HepG2 (cell line): ENCODE results near the gene DNAJC4. TPM values are rescaled to one million over a fixed set of nuclear protein-coding genes. Genes with fewer than 3 reads are reported as not detected.

Experiments used
- ATAC-seq: fragments of 200-7000 bp; cut with Tn5 transposase; 3 replicates; pipeline ENCODE4 v1.9.1; 2020; ENCODE audit warnings: mild to moderate bottlenecking, moderate library complexity
- BruUV-seq: library from RNA; stranded (reverse); fragments of 400-500 nt; replicated peaks from 2 replicates; lab custom pipeline; 2021; lab: Mats Ljungman, UMichigan
- CTCF ChIA-PET: fragments of 300-600 bp; formaldehyde crosslinking; extraction: SDS; loops from one replicate; lab custom pipeline; 2021; ENCODE audit warnings: low total read pairs, inconsistent platforms, low intra/inter-chr PET ratio; lab: Yijun Ruan, JAX
- POLR2A ChIA-PET: fragments of 350-600 bp; sonication (Branson Sonifier 250); formaldehyde crosslinking; loops from one replicate; lab custom pipeline; 2020; ENCODE audit warnings: antibody characterized with exemption, inconsistent platforms; lab: Yijun Ruan, JAX
- DNase-seq: peaks from one replicate; pipeline ENCODE4 v3.0.0-alpha.2; 2015; ENCODE audit warnings: low spot score
- FAIRE-seq: peaks from 3 replicates; lab custom pipeline; 2011; peaks lifted over from hg19 to GRCh38; lab: Jason Lieb, UNC
- H2AFZ ChIP-seq: one replicate; pipeline ENCODE4 v1.6.1; 2011; ENCODE audit warnings: low read length, inconsistent platforms
- H3K27ac ChIP-seq: fragments of 300-600 bp; 3 replicates; pipeline ENCODE4 v1.8.0; 2011; ENCODE audit warnings: mixed run types, mild to moderate bottlenecking, mixed read lengths, low read length, inconsistent platforms; ENCODE audit not compliant: insufficient read depth; ENCODE audit errors: extremely low read length
- H3K27me3 ChIP-seq, 2 experiments: fragments of 200-600 bp in 1 of 2; 2 replicates in 1 of 2; 3 replicates in 1 of 2; pipeline versions ENCODE4 v1.6.0 to v1.8.0; 2011; ENCODE audit warnings: low read length in 2 of 2, mild to moderate bottlenecking in 2 of 2, moderate library complexity in 2 of 2, inconsistent platforms in 1 of 2; ENCODE audit not compliant: insufficient read depth in 2 of 2, control insufficient read depth in 1 of 2
- H3K36me3 ChIP-seq, 2 experiments: fragments of 200-600 bp in 1 of 2; replicated peaks in 1 of 2; 2 replicates in 1 of 2; 3 replicates in 1 of 2; pipeline versions ENCODE4 v1.5.1 to v1.8.0; 2011; ENCODE audit warnings: low read length in 2 of 2, inconsistent platforms in 1 of 2; ENCODE audit not compliant: insufficient read depth in 2 of 2, control insufficient read depth in 1 of 2
- H3K4me1 ChIP-seq: 2 replicates; pipeline ENCODE4 v1.5.1; 2012; ENCODE audit warnings: low read length, inconsistent platforms; ENCODE audit not compliant: insufficient read depth
- H3K4me2 ChIP-seq: 2 replicates; pipeline ENCODE4 v1.6.0; 2011; ENCODE audit warnings: low read depth, low read length, inconsistent platforms
- H3K4me3 ChIP-seq, 3 experiments: fragments of 200-600 bp in 1 of 3; sonication (generic), shearing (Covaris generic) in 1 of 3; replicated peaks in 1 of 3; 2 replicates each; pipeline ENCODE4 v1.5.1; 2011 to 2016; ENCODE audit warnings: low read length in 3 of 3, inconsistent platforms in 2 of 3, low read depth in 2 of 3, mild to moderate bottlenecking in 2 of 3, control low read depth in 1 of 3, mixed read lengths in 1 of 3; ENCODE audit not compliant: insufficient read depth in 1 of 3
- H3K79me2 ChIP-seq: one replicate; pipeline ENCODE4 v1.6.1; 2011; ENCODE audit warnings: low read length, inconsistent platforms; ENCODE audit not compliant: insufficient read depth
- H3K9ac ChIP-seq: 2 replicates; pipeline ENCODE4 v1.6.0; 2011; ENCODE audit warnings: mild to moderate bottlenecking, low read depth, low read length, inconsistent platforms; ENCODE audit not compliant: insufficient read depth
- H3K9me3 ChIP-seq: 2 replicates; pipeline ENCODE4 v1.5.1; 2012; ENCODE audit warnings: mild to moderate bottlenecking, low read length
- H4K20me1 ChIP-seq: 2 replicates; pipeline ENCODE4 v1.6.0; 2011; ENCODE audit warnings: inconsistent platforms, mild to moderate bottlenecking, low read length, moderate library complexity; ENCODE audit not compliant: insufficient read depth
- DPF2 ChIP-seq: sonication (generic); formaldehyde crosslinking; IDR thresholded peaks from 2 replicates; pipeline ENCODE4 v1.4.0; 2020; ENCODE audit warnings: mild to moderate bottlenecking, low read depth, missing genetic modification reagents, borderline replicate concordance
- KLF16 ChIP-seq, 2 experiments: sonication (generic) in 1 of 2; formaldehyde crosslinking in 1 of 2; IDR thresholded peaks; 2 replicates each; pipeline versions ENCODE4 v1.6.1 to v1.8.0; 2016 to 2023; ENCODE audit warnings: missing genetic modification reagents in 2 of 2, missing compliant biosample characterization in 1 of 2
- RBFOX2 ChIP-seq: fragments of 200-400 bp; formaldehyde crosslinking; IDR thresholded peaks from 2 replicates; pipeline ENCODE4 v1.6.1; 2017; ENCODE audit warnings: low read depth, mild to moderate bottlenecking, low read length
- SNAPC2 ChIP-seq: sonication (generic); formaldehyde crosslinking; IDR thresholded peaks from 2 replicates; pipeline ENCODE4 v1.8.1; 2022; ENCODE audit warnings: mild to moderate bottlenecking, missing genetic modification reagents
- ZFY ChIP-seq: sonication (generic); formaldehyde crosslinking; IDR thresholded peaks from 2 replicates; pipeline ENCODE4 v1.4.0; 2020; ENCODE audit warnings: missing genetic modification reagents
- ZNF101 ChIP-seq: sonication (generic); formaldehyde crosslinking; IDR thresholded peaks from 2 replicates; pipeline ENCODE4 v1.4.0; 2020; ENCODE audit warnings: mild to moderate bottlenecking, low read depth, missing genetic modification reagents, borderline replicate concordance
- ZNF44 ChIP-seq: sonication (generic); formaldehyde crosslinking; IDR thresholded peaks from 2 replicates; pipeline ENCODE4 v1.5.1; 2020; ENCODE audit warnings: mild to moderate bottlenecking, missing genetic modification reagents
- ZNF468 ChIP-seq: sonication (generic); formaldehyde crosslinking; IDR thresholded peaks from 2 replicates; pipeline ENCODE4 v1.8.0; 2022; ENCODE audit warnings: mild to moderate bottlenecking, moderate library complexity, missing genetic modification reagents
- ZNF496 ChIP-seq: sonication (generic); formaldehyde crosslinking; IDR thresholded peaks from 2 replicates; pipeline ENCODE4 v1.8.1; 2023; ENCODE audit warnings: mild to moderate bottlenecking, moderate library complexity, missing genetic modification reagents; ENCODE audit not compliant: insufficient replicate concordance
- ZSCAN30 ChIP-seq: sonication (generic); formaldehyde crosslinking; IDR thresholded peaks from 2 replicates; pipeline ENCODE4 v1.5.0; 2020; ENCODE audit warnings: mild to moderate bottlenecking, missing genetic modification reagents
- WGBS: methylation state at CpG from one replicate; pipeline ENCODE4 v1.1.6; 2017; ENCODE audit warnings: low lambda C conversion rate; 5-methylcytosine and 5-hydroxymethylcytosine counted together
- in situ Hi-C: cut with HindIII; loops from 2 replicates; pipeline ENCODE4 v1.10.0; 2017; ENCODE audit warnings: low pct_unique_long_range_greater_than_20kb; ENCODE audit not compliant: extremely low pct_ligation_motif_present
- intact Hi-C: fragments of 100-400 bp; cut with micrococcal nuclease; formaldehyde crosslinking; loops from one replicate; pipeline ENCODE4 v1.10.0; 2022; ENCODE audit not compliant: unreplicated experiment
- polyA plus RNA-seq, 8 experiments: library from polyadenylated mRNA; depleted of rRNA in 3 of 8; stranded (reverse) in 7 of 8; unstranded in 1 of 8; fragments of >200 nt; fragmentation: Illumina TruSeq in 4 of 8; extraction: Trizol in 4 of 8; gene quantifications; 2 replicates each; pipeline versions ENCODE4 v1.2.1 to v1.2.3, GENCODE V29; 2011 to 2016; ENCODE audit warnings: low read depth in 4 of 8, missing spikeins in 1 of 8, mixed read lengths in 1 of 8; ENCODE audit not compliant: insufficient read depth in 1 of 8
- total RNA-seq, 5 experiments: library from RNA; depleted of rRNA; stranded (reverse); fragments of >200 nt; fragmentation: Illumina TruSeq; extraction: Trizol; gene quantifications; 2 replicates each; pipeline ENCODE4 v1.2.3, GENCODE V29; 2016; ENCODE audit warnings: low read depth in 1 of 5
- TF ChIP-seq, protein P1 (sequence below): sonication (generic); formaldehyde crosslinking; IDR thresholded peaks from 2 replicates; pipeline ENCODE4 v1.4.0; 2020; ENCODE audit warnings: missing genetic modification reagents
- TF ChIP-seq, protein P2 (sequence below): sonication (generic); formaldehyde crosslinking; IDR thresholded peaks from 2 replicates; pipeline ENCODE4 v1.8.0; 2022; ENCODE audit warnings: mild to moderate bottlenecking, missing genetic modification reagents, borderline replicate concordance
- TF ChIP-seq, protein P3 (sequence below): sonication (generic); formaldehyde crosslinking; IDR thresholded peaks from 2 replicates; pipeline ENCODE4 v1.5.1; 2020; ENCODE audit warnings: mild to moderate bottlenecking, missing genetic modification reagents, moderate library complexity
- TF ChIP-seq, protein P4 (sequence below): sonication (generic); formaldehyde crosslinking; IDR thresholded peaks from 2 replicates; pipeline ENCODE4 v1.4.0; 2020; ENCODE audit warnings: missing genetic modification reagents
- TF ChIP-seq, protein P5 (sequence below): sonication (generic); formaldehyde crosslinking; IDR thresholded peaks from 2 replicates; pipeline ENCODE4 v1.4.0; 2020; ENCODE audit warnings: mild to moderate bottlenecking, missing genetic modification reagents

The DNAJC4 gene
- total and polyA plus RNA-seq, 2 of the 13 experiments (the other 11 are each of a cell fraction or from before 2014, with no cell fraction given): 10.3 to 60.8 TPM

DNA sequence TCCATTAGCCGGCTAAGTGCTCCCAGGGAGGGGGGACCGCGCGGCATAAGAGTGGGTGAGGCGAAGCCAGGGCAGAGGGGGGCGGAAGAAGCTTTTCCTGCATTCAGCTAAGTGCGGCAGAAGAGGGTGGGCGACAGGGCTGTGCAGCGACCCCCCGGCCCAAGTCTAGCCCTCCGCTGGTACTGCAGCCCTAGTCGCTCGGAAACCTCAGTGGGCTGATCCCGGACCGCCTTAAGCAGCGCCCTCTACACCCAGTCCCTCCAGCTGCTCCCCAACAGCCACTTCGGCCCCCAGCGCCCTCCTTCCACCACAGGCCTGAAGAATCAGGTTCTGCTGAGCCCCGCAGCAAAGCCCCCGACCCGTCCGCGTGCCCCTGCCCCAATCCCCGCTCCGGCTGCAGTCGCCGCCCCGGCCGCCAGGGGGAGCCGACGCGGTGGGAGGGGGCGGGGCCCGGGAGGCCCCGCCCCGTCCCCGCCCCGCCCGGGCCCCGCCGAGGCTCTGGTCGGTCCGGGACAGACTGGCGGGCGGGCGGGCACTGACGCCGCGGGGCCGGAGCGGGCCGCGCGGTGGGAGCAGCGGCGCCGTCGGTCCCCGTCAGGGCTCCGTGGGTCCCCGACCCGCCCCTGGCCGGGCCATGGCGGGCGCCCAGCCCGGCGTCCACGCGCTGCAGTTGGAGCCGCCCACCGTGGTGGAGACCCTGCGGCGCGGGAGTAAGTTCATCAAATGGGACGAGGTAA lies 20.8 kb downstream of the DNAJC4 start, which contains the start of gene PLCB3:
Gene PLCB3, plus strand, starts transcription at position 515 of the 737 bp plus-strand sequence. Its CDS starts 120 bp downstream, at position 635.
- ATAC-seq (peak; percentile 39), DNase-seq (no peak), FAIRE-seq (no peak)
- ChIA-PET POLR2A (interaction anchor here (0.9 to 2.1 kb wide), 9 partner anchors 10 to 70 kb away, joined by 3 to 14 read pairs (median 6); partner anchors contain the start of genes ESRRA, FKBP2 and PRDX5), CTCF (no interaction called here)
- H3K36me3 ChIP-seq: 0 out of 5 replicates have a peak, but pooled peaks cover 1 to 7% of the 10 kb centered on the region in 2 experiments
- peak within 1 kb of the TSS; percentile 68 to 88 (median 83) for H3K4me3 ChIP-seq
- no peak within 1 kb of the TSS for H2AFZ ChIP-seq
- intact Hi-C loops: loop anchor here (2.0 kb wide), 2 partner anchors 18 to 60 kb away; no protein-coding TSS in a partner anchor
- peak within 1 kb of the TSS; percentile 100 for H3K4me2 ChIP-seq
- in situ Hi-C loops: no loop called here
- H4K20me1 ChIP-seq: no peaks in the 10 kb centered on the region
- H3K27me3 ChIP-seq: no peaks in the 10 kb centered on the region; a peak in 1 of 5 replicates
- peaks cover 51% of the 10 kb centered on the region for H3K4me1 ChIP-seq
- H3K27ac ChIP-seq: no peak within 1 kb of the TSS
- peaks cover 10% of the 10 kb centered on the region for H3K79me2 ChIP-seq
- no peaks in the 10 kb centered on the region for H3K9me3 ChIP-seq
- BruUV-seq: no TSS peak
- WGBS: 0% methylated on average over 6 of the region's 75 CpGs
- peak within 1 kb of the TSS; percentile 70 for H3K9ac ChIP-seq
- TF ChIP-seq SNAPC2 (CRISPR knock-in tag) (no peak), DPF2 (CRISPR knock-in tag) (no peak), KLF16 (CRISPR knock-in tag; IDR thresholded peaks at IDR 0.05) (no peak), ZNF101 (CRISPR knock-in tag) (no peak), ZNF468 (CRISPR knock-in tag) (no peak), ZNF496 (CRISPR knock-in tag) (no peak), ZSCAN30 (no peak), ZFY (peak; percentile 62), ZNF44 (no peak), RBFOX2 (peak; percentile 60)
- TF ChIP-seq, protein P1, sequence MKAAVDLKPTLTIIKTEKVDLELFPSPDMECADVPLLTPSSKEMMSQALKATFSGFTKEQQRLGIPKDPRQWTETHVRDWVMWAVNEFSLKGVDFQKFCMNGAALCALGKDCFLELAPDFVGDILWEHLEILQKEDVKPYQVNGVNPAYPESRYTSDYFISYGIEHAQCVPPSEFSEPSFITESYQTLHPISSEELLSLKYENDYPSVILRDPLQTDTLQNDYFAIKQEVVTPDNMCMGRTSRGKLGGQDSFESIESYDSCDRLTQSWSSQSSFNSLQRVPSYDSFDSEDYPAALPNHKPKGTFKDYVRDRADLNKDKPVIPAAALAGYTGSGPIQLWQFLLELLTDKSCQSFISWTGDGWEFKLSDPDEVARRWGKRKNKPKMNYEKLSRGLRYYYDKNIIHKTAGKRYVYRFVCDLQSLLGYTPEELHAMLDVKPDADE (CRISPR knock-in tag): no peak
- TF ChIP-seq, protein P2, sequence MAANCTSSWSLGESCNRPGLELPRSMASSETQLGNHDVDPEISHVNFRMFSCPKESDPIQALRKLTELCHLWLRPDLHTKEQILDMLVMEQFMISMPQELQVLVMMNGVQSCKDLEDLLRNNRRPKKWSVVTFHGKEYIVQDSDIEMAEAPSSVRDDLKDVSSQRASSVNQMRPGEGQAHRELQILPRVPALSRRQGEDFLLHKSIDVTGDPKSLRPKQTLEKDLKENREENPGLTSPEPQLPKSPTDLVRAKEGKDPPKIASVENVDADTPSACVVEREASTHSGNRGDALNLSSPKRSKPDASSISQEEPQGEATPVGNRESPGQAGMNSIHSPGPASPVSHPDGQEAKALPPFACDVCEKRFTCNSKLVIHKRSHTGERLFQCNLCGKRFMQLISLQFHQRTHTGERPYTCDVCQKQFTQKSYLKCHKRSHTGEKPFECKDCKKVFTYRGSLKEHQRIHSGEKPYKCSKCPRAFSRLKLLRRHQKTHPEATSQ: no peak
- TF ChIP-seq, protein P3, sequence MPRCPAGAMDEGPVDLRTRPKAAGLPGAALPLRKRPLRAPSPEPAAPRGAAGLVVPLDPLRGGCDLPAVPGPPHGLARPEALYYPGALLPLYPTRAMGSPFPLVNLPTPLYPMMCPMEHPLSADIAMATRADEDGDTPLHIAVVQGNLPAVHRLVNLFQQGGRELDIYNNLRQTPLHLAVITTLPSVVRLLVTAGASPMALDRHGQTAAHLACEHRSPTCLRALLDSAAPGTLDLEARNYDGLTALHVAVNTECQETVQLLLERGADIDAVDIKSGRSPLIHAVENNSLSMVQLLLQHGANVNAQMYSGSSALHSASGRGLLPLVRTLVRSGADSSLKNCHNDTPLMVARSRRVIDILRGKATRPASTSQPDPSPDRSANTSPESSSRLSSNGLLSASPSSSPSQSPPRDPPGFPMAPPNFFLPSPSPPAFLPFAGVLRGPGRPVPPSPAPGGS (CRISPR knock-in tag): 0 out of 2 replicates have a peak, but pooled peaks have one; percentile 12
- TF ChIP-seq, protein P4, sequence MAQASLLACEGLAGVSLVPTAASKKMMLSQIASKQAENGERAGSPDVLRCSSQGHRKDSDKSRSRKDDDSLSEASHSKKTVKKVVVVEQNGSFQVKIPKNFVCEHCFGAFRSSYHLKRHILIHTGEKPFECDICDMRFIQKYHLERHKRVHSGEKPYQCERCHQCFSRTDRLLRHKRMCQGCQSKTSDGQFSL (CRISPR knock-in tag): no peak
- TF ChIP-seq, protein P5, sequence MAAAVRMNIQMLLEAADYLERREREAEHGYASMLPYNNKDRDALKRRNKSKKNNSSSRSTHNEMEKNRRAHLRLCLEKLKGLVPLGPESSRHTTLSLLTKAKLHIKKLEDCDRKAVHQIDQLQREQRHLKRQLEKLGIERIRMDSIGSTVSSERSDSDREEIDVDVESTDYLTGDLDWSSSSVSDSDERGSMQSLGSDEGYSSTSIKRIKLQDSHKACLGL (CRISPR knock-in tag): no peak
